ENCODE measurements around the gene OR2S2. TPM values are rescaled to one million over a fixed set of nuclear protein-coding genes. Genes with fewer than 3 reads are reported as not detected.

The OR2S2 gene
- total RNA-seq, 1 donor from 2014 or later = not detected

GRCh38 chr9:35909687-35910612 is 48.0 kb downstream of the OR2S2 start:
- DNase-seq (ENCODE audit: low read depth in 2 of 2) = peak in 1 of 2 donors; percentile 39

- peak in 1 of 2 donors; percentile 64 for DNase-seq (ENCODE audit: low read depth in 2 of 2)
Observed at GRCh38 chr9:35909274-35909673, 48.7 kb downstream of the OR2S2 start, which contains the start of gene SPAAR. SPAAR (plus strand) TSS chr9:35909490; CDS start chr9:35910464, 974 bp downstream.

- DNase-seq (ENCODE audit: low read depth in 2 of 2) = peak in 1 of 2 donors; percentile 35
Observed at GRCh38 chr9:35908504-35909125, 49.3 kb downstream of the OR2S2 start.

- peak; percentile 68 to 93 for DNase-seq (ENCODE audit: low read depth in 2 of 2)
Observed at GRCh38 chr9:35907711-35908503, 50.0 kb downstream of the OR2S2 start.

Other genes starting within 250 kb of the OR2S2 start
- 165 and 180 TPM in 2 replicates for gene TLN1, start 226.0 kb downstream of the OR2S2 start, total RNA-seq
- 34.4 and 36.7 TPM in 2 replicates for gene CREB3, start 225.5 kb downstream of the OR2S2 start, total RNA-seq
- gene GBA2, start 208.9 kb downstream of the OR2S2 start, total RNA-seq = 42.5 and 54.0 TPM in 2 replicates
- gene RGP1, start 208.9 kb downstream of the OR2S2 start, total RNA-seq = 8.1 and 10.1 TPM in 2 replicates
- gene MSMP, start 203.9 kb downstream of the OR2S2 start, total RNA-seq = 60.9 and 61.5 TPM in 2 replicates
- 0.20 and 2.0 TPM in 2 replicates for gene NPR2, start 166.6 kb downstream of the OR2S2 start, total RNA-seq
- gene SPAG8, start 145.9 kb downstream of the OR2S2 start, total RNA-seq = not detected in 2 replicates
- gene HINT2, start 143.1 kb downstream of the OR2S2 start, total RNA-seq = 2.6 and 10.7 TPM in 2 replicates
- not detected in 2 replicates for gene FAM221B, start 129.4 kb downstream of the OR2S2 start, total RNA-seq
- under 0.01 and 0.22 TPM in 2 replicates for gene TMEM8B, start 128.9 kb downstream of the OR2S2 start, total RNA-seq
- not detected in 2 replicates for gene OR13J1, start 87.8 kb downstream of the OR2S2 start, total RNA-seq
- 1.8 and 4.1 TPM in 2 replicates for gene HRCT1, start 52.0 kb downstream of the OR2S2 start, total RNA-seq
- gene SPAAR, start 48.7 kb downstream of the OR2S2 start, total RNA-seq = 1.8 and 3.5 TPM in 2 replicates
- 17.2 and 25.0 TPM in 2 replicates for gene RECK, start 78.8 kb upstream of the OR2S2 start, total RNA-seq
- 42.3 and 52.2 TPM in 2 replicates for gene GLIPR2, start 178.6 kb upstream of the OR2S2 start, total RNA-seq
- under 0.01 and 0.22 TPM in 2 replicates for gene CCIN, start 211.2 kb upstream of the OR2S2 start, total RNA-seq
- gene CLTA, start 232.8 kb upstream of the OR2S2 start, total RNA-seq = 221 and 243 TPM in 2 replicates

All from lung microvascular endothelial cell (primary cell).